ENCODE data around the gene MORC4. TPM values are rescaled to one million over a fixed set of nuclear protein-coding genes. Genes with fewer than 3 reads are reported as not detected.

The MORC4 gene
- total RNA-seq, 1 donor from 2014 or later, result 14.9 TPM

DNA sequence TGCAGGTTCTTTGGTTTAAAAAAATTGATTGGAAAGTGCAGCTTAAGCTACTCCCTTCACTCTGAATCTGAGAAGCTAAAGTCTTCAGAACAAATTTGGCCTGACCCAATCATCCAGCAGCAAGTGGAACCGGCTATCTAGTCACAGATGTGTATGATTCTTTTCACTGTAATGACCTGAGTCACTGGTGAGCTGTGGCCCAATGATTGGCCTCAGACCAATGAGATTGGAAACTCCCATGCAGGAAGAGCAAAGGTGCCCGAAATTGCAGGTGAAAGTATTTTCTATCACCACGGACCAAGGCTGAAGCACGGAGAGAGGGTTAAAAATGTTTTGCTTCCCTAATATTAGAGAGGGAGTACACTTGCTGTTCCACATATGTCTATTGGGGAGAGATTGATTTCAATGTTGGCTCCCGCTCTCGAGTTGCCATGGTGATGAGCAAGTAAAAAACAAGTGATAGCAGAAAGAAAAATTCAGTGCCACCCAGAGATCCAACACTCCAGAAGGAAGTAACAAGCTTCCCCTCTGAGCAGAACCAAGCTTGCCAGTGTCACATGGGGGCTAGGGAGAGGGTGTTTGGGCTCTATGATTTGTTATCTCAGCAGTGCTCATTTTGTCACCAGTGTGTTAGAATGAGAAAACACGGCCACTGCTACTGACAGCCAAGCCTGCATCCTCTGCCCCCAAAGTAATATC is 108.1 kb downstream of the MORC4 start:
- no peaks in the 10 kb centered on the region for H3K27me3 ChIP-seq (ENCODE audit: control insufficient read depth, insufficient read depth, low read length)
- TF ChIP-seq, protein P1, sequence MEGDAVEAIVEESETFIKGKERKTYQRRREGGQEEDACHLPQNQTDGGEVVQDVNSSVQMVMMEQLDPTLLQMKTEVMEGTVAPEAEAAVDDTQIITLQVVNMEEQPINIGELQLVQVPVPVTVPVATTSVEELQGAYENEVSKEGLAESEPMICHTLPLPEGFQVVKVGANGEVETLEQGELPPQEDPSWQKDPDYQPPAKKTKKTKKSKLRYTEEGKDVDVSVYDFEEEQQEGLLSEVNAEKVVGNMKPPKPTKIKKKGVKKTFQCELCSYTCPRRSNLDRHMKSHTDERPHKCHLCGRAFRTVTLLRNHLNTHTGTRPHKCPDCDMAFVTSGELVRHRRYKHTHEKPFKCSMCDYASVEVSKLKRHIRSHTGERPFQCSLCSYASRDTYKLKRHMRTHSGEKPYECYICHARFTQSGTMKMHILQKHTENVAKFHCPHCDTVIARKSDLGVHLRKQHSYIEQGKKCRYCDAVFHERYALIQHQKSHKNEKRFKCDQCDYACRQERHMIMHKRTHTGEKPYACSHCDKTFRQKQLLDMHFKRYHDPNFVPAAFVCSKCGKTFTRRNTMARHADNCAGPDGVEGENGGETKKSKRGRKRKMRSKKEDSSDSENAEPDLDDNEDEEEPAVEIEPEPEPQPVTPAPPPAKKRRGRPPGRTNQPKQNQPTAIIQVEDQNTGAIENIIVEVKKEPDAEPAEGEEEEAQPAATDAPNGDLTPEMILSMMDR (IDR thresholded peaks at IDR 0.05; ENCODE audit: insufficient read depth, low read length, poor library complexity, severe bottlenecking), result no peak
- no peak for DNase-seq (ENCODE audit: low read depth)
- H3K36me3 ChIP-seq (ENCODE audit: control insufficient read depth, insufficient read depth, low read length), result no peaks in the 10 kb centered on the region
- H3K4me3 ChIP-seq (ENCODE audit: low read depth, low read length), result no peak overlapping the region

Other genes with a start within 250 kb of the MORC4 start
- 1.3 and 1.8 TPM in 2 replicates for gene TBC1D8B, start 197.5 kb downstream of the MORC4 start, total RNA-seq
- not detected in 2 replicates for gene RIPPLY1, start 96.9 kb downstream of the MORC4 start, total RNA-seq
- gene CLDN2, start 79.8 kb downstream of the MORC4 start, total RNA-seq, result 0.13 TPM in 1 of 2 replicates, not detected in the other
- gene RBM41, start 118.6 kb upstream of the MORC4 start, total RNA-seq, result 13.1 and 20.8 TPM in 2 replicates
- gene NUP62CL, start 206.2 kb upstream of the MORC4 start, total RNA-seq, result 1.6 and 1.8 TPM in 2 replicates
- not detected in 2 replicates for gene DNAAF6, start 206.4 kb upstream of the MORC4 start, total RNA-seq

Data from kidney epithelial cell (primary cell).